CD4-positive, alpha-beta T cell (primary cell): ENCODE measurements around the gene AP3M1. TPM values are rescaled to one million over a fixed set of nuclear protein-coding genes. Genes with fewer than 3 reads are reported as not detected.

Source experiments
- ATAC-seq: fragments of 200-7000 bp; cut with Tn5 transposase; one replicate; pipeline ENCODE4 v1.10.0; 2022; ENCODE audit warnings: mild to moderate bottlenecking; ENCODE audit not compliant: poor library complexity
- CTCF ChIA-PET: fragments of 350-600 bp; sonication (Branson Sonifier 250); formaldehyde crosslinking; loops from one replicate; lab custom pipeline; 2021; ENCODE audit warnings: antibody characterized with exemption, inconsistent platforms; lab: Charles Lee
- POLR2A ChIA-PET: fragments of 350-600 bp; sonication (Branson Sonifier 250); formaldehyde crosslinking; loops from one replicate; lab custom pipeline; 2021; ENCODE audit warnings: antibody characterized with exemption, inconsistent platforms; lab: Charles Lee
- DNase-seq, 14 experiments: peaks; one replicate each; pipeline ENCODE4 v3.0.0-alpha.2; 2013 to 2020; ENCODE audit warnings: mixed read lengths in 2 of 14
- H3K27ac ChIP-seq, 2 donors: one replicate each; pipeline versions ENCODE4 v1.5.1 to v1.7.0; 2013; ENCODE audit warnings: low read length in 2 of 2, low read depth in 1 of 2, mild to moderate bottlenecking in 1 of 2
- H3K27me3 ChIP-seq, 2 experiments: 1 replicate in 1 of 2; 2 replicates in 1 of 2; pipeline versions ENCODE4 v1.6.1 to v1.7.0; 2013; ENCODE audit warnings: low read length in 2 of 2, control low read depth in 1 of 2, mild to moderate bottlenecking in 1 of 2, moderate library complexity in 1 of 2; ENCODE audit not compliant: insufficient read depth in 2 of 2, control insufficient read depth in 1 of 2
- H3K36me3 ChIP-seq: one replicate; pipeline ENCODE4 v1.6.1; 2013; ENCODE audit warnings: low read length, control low read depth; ENCODE audit not compliant: insufficient read depth
- H3K4me1 ChIP-seq: one replicate; pipeline ENCODE4 v1.6.1; 2013; ENCODE audit warnings: low read length, control low read depth; ENCODE audit not compliant: insufficient read depth
- H3K4me3 ChIP-seq: one replicate; pipeline ENCODE4 v1.5.1; 2013; ENCODE audit warnings: mild to moderate bottlenecking, low read length, moderate library complexity
- H3K9me3 ChIP-seq, 2 experiments: 1 replicate in 1 of 2; 2 replicates in 1 of 2; pipeline versions ENCODE4 v1.6.1 to v1.7.0; 2013; ENCODE audit warnings: low read length in 2 of 2, mild to moderate bottlenecking in 2 of 2, control low read depth in 1 of 2, moderate library complexity in 1 of 2; ENCODE audit not compliant: control insufficient read depth in 1 of 2, insufficient read depth in 1 of 2
- H3K27ac Mint-ChIP-seq: one replicate; pipeline ENCODE4 v1.8.0; 2020; ENCODE audit warnings: mixed read lengths
- H3K27me3 Mint-ChIP-seq: one replicate; pipeline ENCODE4 v1.8.0; 2021; ENCODE audit warnings: mixed read lengths
- H3K36me3 Mint-ChIP-seq: one replicate; pipeline ENCODE4 v1.8.0; 2021; ENCODE audit warnings: low read depth, mixed read lengths
- H3K4me1 Mint-ChIP-seq: one replicate; pipeline ENCODE4 v1.8.0; 2021; ENCODE audit warnings: low read depth, mixed read lengths
- H3K4me3 Mint-ChIP-seq: one replicate; pipeline ENCODE4 v1.8.0; 2020; ENCODE audit warnings: mild to moderate bottlenecking, mixed read lengths
- H3K9me3 Mint-ChIP-seq: one replicate; pipeline ENCODE4 v1.8.0; 2020; ENCODE audit warnings: mixed read lengths
- intact Hi-C, 2 experiments: fragments of 100-400 bp; cut with DNase I in 1 of 2; cut with micrococcal nuclease in 1 of 2; formaldehyde crosslinking; loops; one replicate each; pipeline versions ENCODE4 v1.15.1 to v1.9.0; 2023 to 2025; cut with DNase I, micrococcal nuclease
- total RNA-seq, 174 experiments: library from RNA in 2 of 174; stranded (reverse) in 2 of 174; gene quantifications; one replicate each; pipeline ENCODE4 v1.2.3 and lab custom pipeline; 2021 to 2026
- TF ChIP-seq, protein P1 (sequence below): fragments of 200-600 bp; IDR thresholded peaks from one replicate; pipeline ENCODE4 v1.8.0; 2022; ENCODE audit warnings: antibody characterized with exemption, mild to moderate bottlenecking

Gene AP3M1
- total RNA-seq, 2 experiments from 2014 or later, result 14.8 to 17.6 TPM

DNA sequence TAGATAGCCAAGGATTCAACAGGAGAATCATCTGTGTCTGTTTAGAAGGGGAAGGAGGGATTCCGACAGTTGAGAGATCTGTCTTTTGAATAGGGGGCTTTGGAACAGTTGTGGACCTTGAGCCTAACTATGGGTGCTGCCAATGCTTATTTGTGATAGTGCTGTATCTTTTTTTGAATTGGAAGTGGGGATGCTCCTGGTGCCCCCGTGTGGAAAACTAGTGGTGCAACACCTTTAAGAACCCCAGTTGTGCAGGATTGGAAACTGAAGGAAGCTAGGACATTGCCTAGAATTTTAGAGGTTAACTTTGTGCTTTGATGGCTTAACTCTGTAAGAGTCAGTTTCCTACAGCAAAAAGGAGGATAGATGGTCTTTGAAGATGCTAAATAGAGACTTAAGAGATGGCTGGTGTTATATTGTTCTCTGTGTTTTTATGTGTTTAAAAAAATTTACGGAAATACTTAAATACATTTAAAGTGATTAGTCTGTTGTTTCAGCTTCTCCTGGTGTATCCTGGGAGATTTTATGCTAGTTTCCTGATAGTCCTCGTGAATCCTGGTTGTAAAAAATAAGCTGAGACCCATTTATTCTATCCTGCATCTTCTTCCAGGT lies 69.3 kb downstream of the AP3M1 start:
- Mint-ChIP-seq H3K36me3 (peaks cover 61% of the 10 kb centered on the region), H3K9me3 (no peaks in the 10 kb centered on the region), H3K27ac (no peak overlapping the region), H3K27me3 (no peaks in the 10 kb centered on the region), H3K4me3 (no peak overlapping the region), H3K4me1 (peaks cover 15% of the 10 kb centered on the region)
- POLR2A ChIA-PET, result interaction anchor here (1.0 to 2.6 kb wide), 2 partner anchors 195 to 202 kb away, joined by 3 to 12 read pairs; no protein-coding TSS in a partner anchor
- no peaks in the 10 kb centered on the region for H3K9me3 ChIP-seq
- TF ChIP-seq, protein P1, sequence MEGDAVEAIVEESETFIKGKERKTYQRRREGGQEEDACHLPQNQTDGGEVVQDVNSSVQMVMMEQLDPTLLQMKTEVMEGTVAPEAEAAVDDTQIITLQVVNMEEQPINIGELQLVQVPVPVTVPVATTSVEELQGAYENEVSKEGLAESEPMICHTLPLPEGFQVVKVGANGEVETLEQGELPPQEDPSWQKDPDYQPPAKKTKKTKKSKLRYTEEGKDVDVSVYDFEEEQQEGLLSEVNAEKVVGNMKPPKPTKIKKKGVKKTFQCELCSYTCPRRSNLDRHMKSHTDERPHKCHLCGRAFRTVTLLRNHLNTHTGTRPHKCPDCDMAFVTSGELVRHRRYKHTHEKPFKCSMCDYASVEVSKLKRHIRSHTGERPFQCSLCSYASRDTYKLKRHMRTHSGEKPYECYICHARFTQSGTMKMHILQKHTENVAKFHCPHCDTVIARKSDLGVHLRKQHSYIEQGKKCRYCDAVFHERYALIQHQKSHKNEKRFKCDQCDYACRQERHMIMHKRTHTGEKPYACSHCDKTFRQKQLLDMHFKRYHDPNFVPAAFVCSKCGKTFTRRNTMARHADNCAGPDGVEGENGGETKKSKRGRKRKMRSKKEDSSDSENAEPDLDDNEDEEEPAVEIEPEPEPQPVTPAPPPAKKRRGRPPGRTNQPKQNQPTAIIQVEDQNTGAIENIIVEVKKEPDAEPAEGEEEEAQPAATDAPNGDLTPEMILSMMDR, result peak; percentile 82
- no peaks in the 10 kb centered on the region for H3K4me1 ChIP-seq
- ATAC-seq, result peak; percentile 84
- intact Hi-C loops, result loop anchor here (1.0 to 2.0 kb wide), 2 partner anchors 140 to 195 kb away; no protein-coding TSS in a partner anchor
- H3K27ac ChIP-seq, result no peak overlapping the region
- CTCF ChIA-PET, result interaction anchor here (0.7 to 5.6 kb wide), 10 partner anchors 10 to 313 kb away, joined by 3 to 18 read pairs (median 3); no protein-coding TSS in a partner anchor
- H3K36me3 ChIP-seq, result peaks cover 35% of the 10 kb centered on the region
- H3K4me3 ChIP-seq, result no peak overlapping the region
- H3K27me3 ChIP-seq, result no peaks in the 10 kb centered on the region
- peak in 13 of 14 experiments; percentile 6 to 71 (median 20) for DNase-seq

DNA sequence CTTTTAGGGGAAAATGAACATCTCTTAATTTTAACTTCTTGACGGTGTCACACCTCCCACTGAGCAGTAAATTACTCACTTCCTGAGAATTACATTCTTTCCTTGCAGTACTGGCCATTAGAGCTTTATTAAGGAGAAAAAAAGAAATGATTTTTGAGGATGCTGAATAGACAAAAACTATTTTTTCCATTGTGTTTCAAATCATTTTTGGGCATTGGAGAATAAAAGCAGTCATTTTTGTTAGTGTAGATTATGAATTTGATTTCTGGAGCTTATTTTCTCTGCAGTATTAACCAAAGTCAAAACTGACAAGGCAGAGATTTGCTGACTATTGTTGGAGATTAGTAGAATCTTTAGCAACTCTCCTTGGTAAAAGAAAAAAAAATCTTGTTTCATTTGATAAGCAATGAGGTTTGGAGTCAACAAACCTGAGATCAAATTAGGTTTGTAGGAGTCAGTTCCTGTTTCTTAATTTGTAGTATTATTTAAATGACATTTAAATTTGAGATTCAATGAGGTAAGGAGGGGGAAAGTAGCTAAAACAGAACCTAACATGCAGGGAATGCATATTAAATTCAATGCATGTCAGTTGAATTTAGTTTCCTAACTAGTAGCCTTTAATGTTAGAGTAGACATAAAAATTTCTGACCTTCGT lies 70.6 kb downstream of the AP3M1 start:
- Histone ChIP-seq H3K27me3 (no peaks in the 10 kb centered on the region), H3K36me3 (peaks cover 35% of the 10 kb centered on the region), H3K27ac (no peak overlapping the region), H3K4me3 (no peak overlapping the region), H3K4me1 (no peaks in the 10 kb centered on the region), H3K9me3 (no peaks in the 10 kb centered on the region)
- ChIA-PET CTCF (interaction anchor here (1.4 to 5.6 kb wide), 2 partner anchors 133 to 194 kb away, joined by 3 to 18 read pairs; no protein-coding TSS in a partner anchor), POLR2A (no interaction called here)
- ATAC-seq, result no peak
- intact Hi-C loops, result loop anchor here (2.0 to 5.0 kb wide), 3 partner anchors 138 to 233 kb away; no protein-coding TSS in a partner anchor
- H3K4me3 Mint-ChIP-seq, result no peak overlapping the region
- TF ChIP-seq, protein P1, result no peak
- H3K4me1 Mint-ChIP-seq, result peaks cover 15% of the 10 kb centered on the region
- no peaks in the 10 kb centered on the region for H3K27me3 Mint-ChIP-seq
- H3K9me3 Mint-ChIP-seq, result no peaks in the 10 kb centered on the region
- no peak overlapping the region for H3K27ac Mint-ChIP-seq
- H3K36me3 Mint-ChIP-seq, result peaks cover 58% of the 10 kb centered on the region
- DNase-seq, result no peak

DNA sequence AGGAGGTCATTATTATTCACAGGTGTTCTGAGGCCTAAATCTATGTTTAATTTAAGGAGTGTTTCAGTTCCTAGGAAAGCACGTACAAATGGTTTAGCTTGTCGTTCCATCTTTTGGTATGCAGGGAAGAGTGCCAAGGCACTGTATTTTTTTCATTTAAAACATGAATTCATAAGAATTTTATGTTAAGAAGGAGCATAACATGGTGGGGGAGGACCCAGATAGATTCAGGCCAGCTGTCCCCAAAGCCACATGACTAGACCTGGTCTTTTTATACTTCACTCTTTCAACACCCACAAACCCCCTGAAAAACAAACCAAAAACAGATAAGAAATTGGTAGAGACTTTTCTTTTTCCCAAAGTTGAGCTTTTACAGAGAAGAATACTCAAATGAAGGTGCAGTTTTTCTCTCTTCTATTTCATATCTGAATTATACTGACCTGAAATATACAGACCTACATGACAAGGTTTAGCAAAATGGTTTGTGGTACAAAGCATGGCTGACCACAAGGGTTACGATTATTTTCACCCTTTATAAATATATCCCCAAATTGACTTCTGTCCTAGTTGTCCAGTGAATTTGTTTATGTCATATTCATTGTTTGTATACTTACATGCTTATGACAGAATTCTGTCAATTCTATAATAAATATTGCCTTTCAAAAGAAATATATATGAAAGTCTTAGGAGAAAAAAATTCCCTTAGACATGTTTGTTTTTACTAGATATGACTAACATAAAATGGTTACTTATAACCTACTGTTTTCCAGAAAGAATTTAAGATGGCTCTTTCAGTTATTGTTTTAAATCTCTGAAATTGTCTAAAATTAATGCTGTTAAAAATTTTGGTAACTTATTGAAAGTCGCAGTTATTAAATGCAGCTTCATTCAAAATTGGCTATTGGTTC lies 71.3 kb downstream of the AP3M1 start:
- H3K27ac ChIP-seq, result no peak overlapping the region
- H3K27me3 ChIP-seq, result no peaks in the 10 kb centered on the region
- no peaks in the 10 kb centered on the region for H3K9me3 Mint-ChIP-seq
- H3K4me1 ChIP-seq, result no peaks in the 10 kb centered on the region
- POLR2A ChIA-PET, result interaction anchor here (0.7 kb wide), 1 partner anchor 51 kb away, joined by 3 read pairs; no protein-coding TSS in a partner anchor
- H3K4me3 Mint-ChIP-seq, result no peak overlapping the region
- H3K4me3 ChIP-seq, result no peak overlapping the region
- DNase-seq (no peak), ATAC-seq (no peak)
- peak overlapping the region; percentile 1 for H3K27ac Mint-ChIP-seq
- H3K36me3 ChIP-seq, result peaks cover 33% of the 10 kb centered on the region
- TF ChIP-seq, protein P1, result no peak
- H3K9me3 ChIP-seq, result no peaks in the 10 kb centered on the region
- peaks cover 15% of the 10 kb centered on the region for H3K4me1 Mint-ChIP-seq
- CTCF ChIA-PET, result interaction anchor here (1.0 to 5.6 kb wide), 3 partner anchors 139 to 200 kb away, joined by 3 to 18 read pairs (median 4); no protein-coding TSS in a partner anchor
- intact Hi-C loops, result loop anchor here (5.0 kb wide), 2 partner anchors 137 to 232 kb away; no protein-coding TSS in a partner anchor
- H3K27me3 Mint-ChIP-seq, result no peaks in the 10 kb centered on the region
- H3K36me3 Mint-ChIP-seq, result peaks cover 59% of the 10 kb centered on the region
